H1 (cell line): ENCODE measurements around the gene ADM2. TPM values are rescaled to one million over a fixed set of nuclear protein-coding genes. Genes with fewer than 3 reads are reported as not detected.

Source experiments
- CTCF ChIP-seq, 3 experiments: IDR thresholded peaks; 1 replicate in 2 of 3; 2 replicates in 1 of 3; pipeline versions ENCODE4 v1.5.1 to v1.6.1; 2011; ENCODE audit warnings: low read length in 3 of 3, mild to moderate bottlenecking in 3 of 3, inconsistent platforms in 2 of 3, low read depth in 1 of 3, moderate library complexity in 1 of 3; ENCODE audit not compliant: insufficient read depth in 1 of 3; ENCODE audit errors: control extremely low read depth in 1 of 3
- polyA plus RNA-seq, 7 experiments: library from polyadenylated mRNA; depleted of rRNA in 3 of 7; stranded (reverse) in 5 of 7; unstranded in 2 of 7; fragments of >200 nt in 5 of 7; fragments of 200-250 nt in 2 of 7; gene quantifications; 1 replicate in 5 of 7; 2 replicates in 1 of 7; 4 replicates in 1 of 7; pipeline versions ENCODE4 v1.2.1 to v1.2.3, GENCODE V29; 2011 to 2013; ENCODE audit warnings: missing spikeins in 2 of 7, mixed read lengths in 2 of 7
- total RNA-seq: library from RNA; stranded (reverse); fragmentation: NEBNext Ultra II Directional; extraction: Animal tissue kit (Norgen Biotek cat#: 25700); gene quantifications from 2 replicates; pipeline ENCODE4 v1.2.1, GENCODE V29; 2021

Gene ADM2
- total and polyA plus RNA-seq, 2 of the 8 experiments (the other 6 are each of a cell fraction or from before 2014, with no cell fraction given) = 3.3 to 7.5 TPM

- peak in 2 of 3 experiments; percentile 49 to 52; a peak in 3 of 4 replicates for TF ChIP-seq CTCF (IDR thresholded peaks at IDR 0.05; ENCODE audit: control extremely low read depth in 1 of 3, insufficient read depth in 1 of 3, low read depth in 1 of 3, low read length in 3 of 3)
Measured at GRCh38 chr22:50525104-50525857, 43.9 kb downstream of the ADM2 start, which contains the start of gene SCO2 (continued).
